ENCODE data around the gene WWOX.

WWOX gene

GRCh38 chr16:78993346-78993745 is 893.9 kb downstream of the WWOX start:
- DNase-seq (ENCODE audit: low read depth in 3 of 3): no peak

GRCh38 chr16:78994135-78994745 is 894.8 kb downstream of the WWOX start:
- no peak for DNase-seq (ENCODE audit: low read depth in 3 of 3)

GRCh38 chr16:78995441-78995840 is 896.0 kb downstream of the WWOX start:
- no peak for DNase-seq (ENCODE audit: low read depth in 3 of 3)

- DNase-seq (ENCODE audit: low read depth in 3 of 3): no peak
Measured at GRCh38 chr16:78996790-78997189, 897.3 kb downstream of the WWOX start.

- no peak for DNase-seq (ENCODE audit: low read depth in 3 of 3)
Measured at GRCh38 chr16:78998879-78999278, 899.4 kb downstream of the WWOX start.

- DNase-seq (ENCODE audit: low read depth in 3 of 3): no peak
Measured at GRCh38 chr16:79001156-79001967, 901.9 kb downstream of the WWOX start.

GRCh38 chr16:79003026-79003609 is 903.7 kb downstream of the WWOX start:
- DNase-seq (ENCODE audit: low read depth in 3 of 3): no peak

GRCh38 chr16:79004309-79004708 is 904.9 kb downstream of the WWOX start:
- DNase-seq (ENCODE audit: low read depth in 3 of 3): no peak

- DNase-seq (ENCODE audit: low read depth in 3 of 3): no peak
Measured at GRCh38 chr16:79005096-79005495, 905.6 kb downstream of the WWOX start.

GRCh38 chr16:79006206-79006605 is 906.8 kb downstream of the WWOX start:
- no peak for DNase-seq (ENCODE audit: low read depth in 3 of 3)

- DNase-seq (ENCODE audit: low read depth in 3 of 3): no peak
Measured at GRCh38 chr16:79006765-79007164, 907.3 kb downstream of the WWOX start.

GRCh38 chr16:79007614-79008013 is 908.2 kb downstream of the WWOX start:
- no peak for DNase-seq (ENCODE audit: low read depth in 3 of 3)

GRCh38 chr16:79008036-79008868 is 908.8 kb downstream of the WWOX start:
- no peak for DNase-seq (ENCODE audit: low read depth in 3 of 3)

GRCh38 chr16:79008869-79009179 is 909.4 kb downstream of the WWOX start:
- DNase-seq (ENCODE audit: low read depth in 3 of 3): no peak

- DNase-seq (ENCODE audit: low read depth in 3 of 3): no peak
Measured at GRCh38 chr16:79009896-79010295, 910.4 kb downstream of the WWOX start.

- no peak for DNase-seq (ENCODE audit: low read depth in 3 of 3)
Measured at GRCh38 chr16:79011282-79011681, 911.8 kb downstream of the WWOX start.

- DNase-seq (ENCODE audit: low read depth in 3 of 3): no peak
Measured at GRCh38 chr16:79012671-79013434, 913.4 kb downstream of the WWOX start.

- DNase-seq (ENCODE audit: low read depth in 3 of 3): no peak
Measured at GRCh38 chr16:79013930-79014660, 914.6 kb downstream of the WWOX start.

- DNase-seq (ENCODE audit: low read depth in 3 of 3): no peak
Measured at GRCh38 chr16:79018650-79019429, 919.4 kb downstream of the WWOX start.

GRCh38 chr16:79019431-79019830 is 920.0 kb downstream of the WWOX start:
- DNase-seq (ENCODE audit: low read depth in 3 of 3): no peak

All from stimulated activated CD4-positive, alpha-beta T cell treated with anti-CD3 and anti-CD28 coated beads, TNF-alpha, amount 100 ng/mL, for 48 hours (primary cell).